Endothelial cell of umbilical vein (primary cell): ENCODE data around the gene YAP1. TPM values are rescaled to one million over a fixed set of nuclear protein-coding genes. Genes with fewer than 3 reads are reported as not detected.

Source experiments
- BruUV-seq: library from RNA; stranded (reverse); fragments of 400-500 nt; replicated peaks from 2 replicates; lab custom pipeline; 2021; lab: Mats Ljungman, UMichigan
- CTCF ChIA-PET: fragments of 300-600, 350-600 bp; sonication (Branson Sonifier 250); formaldehyde crosslinking; loops from one replicate; lab custom pipeline; 2021; ENCODE audit warnings: antibody characterized with exemption, inconsistent platforms; lab: Charles Lee
- POLR2A ChIA-PET: fragments of 300-600, 350-600 bp; sonication (Branson Sonifier 250); formaldehyde crosslinking; loops from one replicate; lab custom pipeline; 2021; ENCODE audit warnings: antibody characterized with exemption, inconsistent platforms; lab: Charles Lee
- DNase-seq: peaks from one replicate; pipeline ENCODE4 v3.0.0-alpha.2; 2011; ENCODE audit warnings: low read depth, low spot score
- FAIRE-seq: peaks from 2 replicates; lab custom pipeline; 2011; peaks lifted over from hg19 to GRCh38; lab: Jason Lieb, UNC
- H2AFZ ChIP-seq: 2 replicates; pipeline ENCODE4 v1.6.0; 2012; ENCODE audit warnings: low read depth, low read length, control low read depth, inconsistent platforms
- H3K27ac ChIP-seq: 2 replicates; pipeline ENCODE4 v1.5.1; 2011; ENCODE audit warnings: low read depth, mild to moderate bottlenecking, control low read depth, low read length, moderate library complexity; ENCODE audit not compliant: insufficient read depth
- H3K27me3 ChIP-seq, 2 experiments: 2 replicates each; pipeline versions ENCODE4 v1.6.0 to v1.6.1; 2011; ENCODE audit warnings: low read length in 2 of 2, mixed read lengths in 1 of 2; ENCODE audit not compliant: control insufficient read depth in 2 of 2, insufficient read depth in 2 of 2
- H3K36me3 ChIP-seq, 2 experiments: 2 replicates in 1 of 2; 3 replicates in 1 of 2; pipeline ENCODE4 v1.5.1; 2011; ENCODE audit warnings: low read length in 2 of 2, mild to moderate bottlenecking in 1 of 2, moderate library complexity in 1 of 2; ENCODE audit not compliant: control insufficient read depth in 2 of 2, insufficient read depth in 2 of 2; ENCODE audit errors: extremely low read depth in 1 of 2
- H3K4me1 ChIP-seq: 3 replicates; pipeline ENCODE4 v1.5.1; 2011; ENCODE audit warnings: mild to moderate bottlenecking, low read length; ENCODE audit not compliant: control insufficient read depth, insufficient read depth; ENCODE audit errors: extremely low read depth
- H3K4me2 ChIP-seq: 2 replicates; pipeline ENCODE4 v1.6.1; 2011; ENCODE audit warnings: low read length, control low read depth, mixed read lengths; ENCODE audit not compliant: insufficient read depth
- H3K4me3 ChIP-seq, 3 experiments: fragments of 200-600 bp in 1 of 3; sonication (generic), shearing (Covaris generic) in 1 of 3; replicated peaks in 1 of 3; 2 replicates each; pipeline ENCODE4 v1.5.1; 2011 to 2016; ENCODE audit warnings: control low read depth in 3 of 3, low read length in 3 of 3, mild to moderate bottlenecking in 2 of 3, inconsistent platforms in 1 of 3, low read depth in 1 of 3, moderate library complexity in 1 of 3; ENCODE audit not compliant: insufficient read depth in 1 of 3
- H3K79me2 ChIP-seq: 2 replicates; pipeline ENCODE4 v1.6.0; 2012; ENCODE audit warnings: low read length, inconsistent platforms; ENCODE audit not compliant: control insufficient read depth, insufficient read depth
- H3K9ac ChIP-seq: replicated peaks from 2 replicates; pipeline ENCODE3; 2011; ENCODE audit warnings: low read length, control low read depth; ENCODE audit not compliant: insufficient read depth; ENCODE audit errors: extremely low read depth
- H3K9me1 ChIP-seq: replicated peaks from 3 replicates; pipeline ENCODE4 v1.6.0; 2011; ENCODE audit warnings: mild to moderate bottlenecking, low read length; ENCODE audit not compliant: control insufficient read depth, insufficient read depth; ENCODE audit errors: extremely low read depth
- H3K9me3 ChIP-seq: replicated peaks from 2 replicates; pipeline ENCODE4 v1.5.1; 2012; ENCODE audit warnings: low read length, inconsistent platforms; ENCODE audit not compliant: control insufficient read depth, insufficient read depth
- H4K20me1 ChIP-seq: replicated peaks from 2 replicates; pipeline ENCODE3; 2011; ENCODE audit warnings: mild to moderate bottlenecking, low read length; ENCODE audit not compliant: control insufficient read depth, insufficient read depth; ENCODE audit errors: extremely low read depth
- EZH2 ChIP-seq: IDR thresholded peaks from 2 replicates; pipeline ENCODE4 v1.6.1; 2012; ENCODE audit warnings: borderline replicate concordance, low read depth, mild to moderate bottlenecking, moderate library complexity, low read length, inconsistent platforms; ENCODE audit not compliant: severe bottlenecking
- FOS ChIP-seq: IDR thresholded peaks from 2 replicates; pipeline ENCODE4 v1.6.1; 2011; ENCODE audit warnings: mild to moderate bottlenecking, low read length, moderate library complexity, borderline replicate concordance; ENCODE audit not compliant: insufficient read depth
- GATA2 ChIP-seq: IDR thresholded peaks from 2 replicates; pipeline ENCODE4 v1.7.0; 2011; ENCODE audit warnings: low read depth, mild to moderate bottlenecking, moderate library complexity, mixed read lengths, low read length; ENCODE audit not compliant: insufficient read length, insufficient read depth
- JUN ChIP-seq: IDR thresholded peaks from 2 replicates; pipeline ENCODE4 v1.6.1; 2011; ENCODE audit warnings: borderline replicate concordance, low read depth; ENCODE audit not compliant: insufficient read length, insufficient read depth
- MYC ChIP-seq: IDR thresholded peaks from one replicate; pipeline ENCODE4 v1.6.1; 2011; ENCODE audit warnings: mild to moderate bottlenecking, low read depth, low read length
- POLR2A ChIP-seq: IDR thresholded peaks from 2 replicates; pipeline ENCODE4 v1.6.1; 2012; ENCODE audit warnings: low read depth, mild to moderate bottlenecking, control low read depth, low read length
- POLR2AphosphoS5 ChIP-seq: IDR thresholded peaks from 2 replicates; pipeline ENCODE4 v1.6.1; 2012; ENCODE audit warnings: low read depth, mild to moderate bottlenecking, control low read depth, low read length, moderate library complexity; ENCODE audit not compliant: insufficient read depth
- dilution Hi-C: fragments of 300-500 bp; cut with MboI; formaldehyde crosslinking; loops from one replicate; pipeline ENCODE4 v1.15.0; 2019; ENCODE audit warnings: low sequenced_read_pairs; ENCODE audit not compliant: extremely low pct_ligation_motif_present
- intact Hi-C: fragments of 100-400 bp; cut with micrococcal nuclease; formaldehyde crosslinking; loops from one replicate; pipeline ENCODE4 v1.10.0; 2022
- polyA plus RNA-seq, 4 experiments: library from polyadenylated mRNA; depleted of rRNA in 3 of 4; stranded (reverse) in 3 of 4; unstranded in 1 of 4; fragments of >200 nt; gene quantifications; 2 replicates each; pipeline versions ENCODE4 v1.2.1 to v1.2.3, GENCODE V29; 2011 to 2012; ENCODE audit warnings: missing spikeins in 1 of 4
- total RNA-seq: library from RNA; stranded (reverse); gene quantifications from 2 replicates; pipeline ENCODE4 v1.2.3, GENCODE V29; 2021
- TF ChIP-seq, protein P1 (sequence below), 2 donors: IDR thresholded peaks; 1 replicate in 1 of 2; 2 replicates in 1 of 2; pipeline ENCODE4 v1.5.1; 2011; ENCODE audit warnings: low read length in 2 of 2, mild to moderate bottlenecking in 2 of 2, moderate library complexity in 2 of 2, control low read depth in 1 of 2, inconsistent platforms in 1 of 2, low read depth in 1 of 2; ENCODE audit not compliant: insufficient read depth in 1 of 2; ENCODE audit errors: extremely low read depth in 1 of 2
- TF ChIP-seq, protein P2 (sequence below): IDR thresholded peaks from 2 replicates; pipeline ENCODE4 v1.6.1; 2011; ENCODE audit not compliant: insufficient read depth, insufficient read length

The YAP1 gene
- total and polyA plus RNA-seq, 2 donors (not counting 3 experiments of a cell fraction or from before 2014, with no cell fraction given) = 32.6 to 48.9 TPM

DNA sequence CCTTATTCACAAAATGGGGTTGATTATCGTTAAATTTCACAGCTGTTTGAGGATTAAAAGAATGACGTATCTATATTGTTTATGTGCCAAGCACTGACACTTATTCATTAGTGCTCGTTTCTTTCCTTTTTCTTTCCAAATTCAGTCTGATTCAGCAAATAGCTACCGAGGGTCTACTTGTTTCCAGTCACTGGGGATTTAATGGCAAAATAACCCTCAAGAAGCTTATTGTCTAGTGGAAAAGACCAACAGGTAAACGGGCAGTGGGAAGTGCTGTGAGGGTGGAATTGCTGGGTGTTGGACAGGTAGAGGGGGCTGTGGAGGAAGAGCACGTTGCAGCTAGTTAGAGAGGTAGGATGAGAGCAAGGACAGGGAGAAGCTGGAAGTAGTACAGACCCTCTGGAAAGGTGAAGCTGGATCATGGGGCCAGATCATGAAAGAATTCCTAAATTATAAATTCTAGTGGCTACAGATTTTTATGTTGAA lies 158.8 kb downstream of the YAP1 start:
- DNase-seq (no peak), FAIRE-seq (no peak)
- dilution Hi-C loops (no loop called here), intact Hi-C loops (loop anchor here (2.0 to 10.0 kb wide), 3 partner anchors 42 to 404 kb away; partner anchors contain the start of gene YAP1)
- H3K27ac ChIP-seq = no peak overlapping the region
- no peak for TF ChIP-seq EZH2
- TF ChIP-seq FOS = no peak
- TF ChIP-seq MYC = no peak
- TF ChIP-seq, protein P1, sequence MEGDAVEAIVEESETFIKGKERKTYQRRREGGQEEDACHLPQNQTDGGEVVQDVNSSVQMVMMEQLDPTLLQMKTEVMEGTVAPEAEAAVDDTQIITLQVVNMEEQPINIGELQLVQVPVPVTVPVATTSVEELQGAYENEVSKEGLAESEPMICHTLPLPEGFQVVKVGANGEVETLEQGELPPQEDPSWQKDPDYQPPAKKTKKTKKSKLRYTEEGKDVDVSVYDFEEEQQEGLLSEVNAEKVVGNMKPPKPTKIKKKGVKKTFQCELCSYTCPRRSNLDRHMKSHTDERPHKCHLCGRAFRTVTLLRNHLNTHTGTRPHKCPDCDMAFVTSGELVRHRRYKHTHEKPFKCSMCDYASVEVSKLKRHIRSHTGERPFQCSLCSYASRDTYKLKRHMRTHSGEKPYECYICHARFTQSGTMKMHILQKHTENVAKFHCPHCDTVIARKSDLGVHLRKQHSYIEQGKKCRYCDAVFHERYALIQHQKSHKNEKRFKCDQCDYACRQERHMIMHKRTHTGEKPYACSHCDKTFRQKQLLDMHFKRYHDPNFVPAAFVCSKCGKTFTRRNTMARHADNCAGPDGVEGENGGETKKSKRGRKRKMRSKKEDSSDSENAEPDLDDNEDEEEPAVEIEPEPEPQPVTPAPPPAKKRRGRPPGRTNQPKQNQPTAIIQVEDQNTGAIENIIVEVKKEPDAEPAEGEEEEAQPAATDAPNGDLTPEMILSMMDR (IDR thresholded peaks at IDR 0.05; ENCODE audit: extremely low read depth in 1 of 2, insufficient read depth in 1 of 2, low read depth in 1 of 2, low read length in 2 of 2) = no peak
- peak overlapping the region; percentile 5 to 41 (median 7) for H3K4me3 ChIP-seq
- POLR2A ChIA-PET = no interaction called here
- no peaks in the 10 kb centered on the region for H4K20me1 ChIP-seq
- H3K9ac ChIP-seq = no peak overlapping the region
- peaks cover 11 to 20% of the 10 kb centered on the region in 2 experiments for H3K27me3 ChIP-seq
- CTCF ChIA-PET = interaction anchor here (0.6 to 1.6 kb wide), 8 partner anchors 9 to 397 kb away, joined by 3 to 5 read pairs (median 4); no protein-coding TSS in a partner anchor
- H2AFZ ChIP-seq = no peak overlapping the region
- no peaks in the 10 kb centered on the region for H3K36me3 ChIP-seq
- peaks cover 6% of the 10 kb centered on the region for H3K4me1 ChIP-seq
- H3K4me2 ChIP-seq = peak overlapping the region; percentile 77
- H3K9me3 ChIP-seq = no peaks in the 10 kb centered on the region
- no TSS peak for BruUV-seq
- H3K9me1 ChIP-seq = no peaks in the 10 kb centered on the region
- H3K79me2 ChIP-seq = no peaks in the 10 kb centered on the region

DNA sequence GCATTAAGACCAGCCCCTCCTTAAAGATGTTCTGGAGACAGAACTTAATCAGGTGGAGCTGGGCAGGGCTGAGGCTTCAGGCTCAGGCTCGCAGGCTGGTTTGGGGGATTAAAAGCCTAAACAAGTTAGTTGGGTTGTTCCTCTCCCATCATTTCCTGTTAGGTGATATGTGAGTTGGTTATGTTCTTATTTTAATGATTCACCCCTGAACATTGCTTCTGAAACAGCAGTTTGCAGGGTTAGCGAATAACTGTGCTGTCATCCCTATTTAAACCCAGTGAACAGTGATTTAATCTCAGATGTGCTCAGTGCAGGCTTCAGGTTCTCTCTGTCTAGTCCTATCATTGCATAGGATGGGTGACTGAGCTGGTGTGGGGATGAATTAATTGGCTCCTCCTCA lies 159.7 kb downstream of the YAP1 start:
- CTCF ChIA-PET = no interaction called here
- no TSS peak for BruUV-seq

More for the DNA sequence above, 159.7 kb downstream of the YAP1 start:
- H3K4me2 ChIP-seq = no peak overlapping the region
- no peak for DNase-seq
- no peaks in the 10 kb centered on the region for H3K36me3 ChIP-seq
- no peak overlapping the region for H3K9ac ChIP-seq
- intact Hi-C loops (loop anchor here (2.0 to 10.0 kb wide), 3 partner anchors 43 to 405 kb away; partner anchors contain the start of gene YAP1), dilution Hi-C loops (no loop called here)
- H2AFZ ChIP-seq = no peak overlapping the region
- H4K20me1 ChIP-seq = no peaks in the 10 kb centered on the region
- no peak overlapping the region for H3K27ac ChIP-seq
- POLR2A ChIA-PET = no interaction called here
- FAIRE-seq = no peak
- H3K79me2 ChIP-seq = no peaks in the 10 kb centered on the region
- TF ChIP-seq JUN (no peak), POLR2AphosphoS5 (no peak), FOS (no peak), EZH2 (no peak), GATA2 (no peak), POLR2A (no peak), MYC (no peak)
- TF ChIP-seq, protein P2, sequence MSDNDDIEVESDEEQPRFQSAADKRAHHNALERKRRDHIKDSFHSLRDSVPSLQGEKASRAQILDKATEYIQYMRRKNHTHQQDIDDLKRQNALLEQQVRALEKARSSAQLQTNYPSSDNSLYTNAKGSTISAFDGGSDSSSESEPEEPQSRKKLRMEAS = no peak
- TF ChIP-seq, protein P1 (IDR thresholded peaks at IDR 0.05; ENCODE audit: extremely low read depth in 1 of 2, insufficient read depth in 1 of 2, low read depth in 1 of 2, low read length in 2 of 2) = no peak
- H3K27me3 ChIP-seq = peaks cover 11 to 20% of the 10 kb centered on the region in 2 experiments
- no peak overlapping the region for H3K4me3 ChIP-seq
- H3K4me1 ChIP-seq = peaks cover 6% of the 10 kb centered on the region
- no peaks in the 10 kb centered on the region for H3K9me3 ChIP-seq
- H3K9me1 ChIP-seq = no peaks in the 10 kb centered on the region
